Kidney capillary endothelial cell (primary cell): ENCODE data around the gene UNC50.
"Not testable (repeated sequence)": the region's sequence is repeated elsewhere in the genome, so short reads cannot be mapped to it uniquely, and the experiment has no call there.

ENCODE experiments used
- DNase-seq: peaks from one replicate; pipeline ENCODE4 v3.0.0-alpha.2; 2018; ENCODE audit warnings: low spot score

Gene UNC50

DNA sequence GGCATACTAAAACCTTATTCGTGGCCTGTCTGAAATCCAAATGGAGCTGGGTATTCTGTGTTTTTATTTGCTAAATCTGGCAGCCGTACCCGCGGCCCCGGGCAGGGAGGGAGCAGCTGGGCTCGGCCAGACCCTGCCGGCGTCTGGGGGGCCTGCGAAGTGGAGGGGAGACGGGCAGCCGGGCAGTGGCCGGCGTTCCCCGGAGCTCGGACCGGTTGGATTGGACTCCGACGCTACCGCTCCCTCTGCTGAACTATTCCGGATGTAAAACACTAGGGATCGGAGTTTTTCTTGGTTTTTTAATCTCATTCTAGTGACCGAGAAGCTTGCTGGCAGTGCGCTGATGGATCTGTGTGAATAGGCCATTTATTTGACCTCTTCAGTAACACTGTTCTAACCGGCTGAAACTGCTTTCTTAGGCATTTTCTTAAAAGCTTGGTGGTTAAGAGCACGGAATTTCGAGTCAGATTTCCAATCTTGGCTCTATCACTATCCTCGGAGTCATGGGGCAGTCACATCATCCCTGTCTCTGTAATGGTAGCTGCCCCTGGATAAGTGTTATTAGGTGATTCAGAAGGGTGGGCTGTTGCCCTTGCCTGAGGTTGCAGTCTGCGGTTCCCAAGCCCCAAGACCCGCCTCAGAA lies 694 bp downstream of the UNC50 start:
- peak; percentile 28 for DNase-seq

DNA sequence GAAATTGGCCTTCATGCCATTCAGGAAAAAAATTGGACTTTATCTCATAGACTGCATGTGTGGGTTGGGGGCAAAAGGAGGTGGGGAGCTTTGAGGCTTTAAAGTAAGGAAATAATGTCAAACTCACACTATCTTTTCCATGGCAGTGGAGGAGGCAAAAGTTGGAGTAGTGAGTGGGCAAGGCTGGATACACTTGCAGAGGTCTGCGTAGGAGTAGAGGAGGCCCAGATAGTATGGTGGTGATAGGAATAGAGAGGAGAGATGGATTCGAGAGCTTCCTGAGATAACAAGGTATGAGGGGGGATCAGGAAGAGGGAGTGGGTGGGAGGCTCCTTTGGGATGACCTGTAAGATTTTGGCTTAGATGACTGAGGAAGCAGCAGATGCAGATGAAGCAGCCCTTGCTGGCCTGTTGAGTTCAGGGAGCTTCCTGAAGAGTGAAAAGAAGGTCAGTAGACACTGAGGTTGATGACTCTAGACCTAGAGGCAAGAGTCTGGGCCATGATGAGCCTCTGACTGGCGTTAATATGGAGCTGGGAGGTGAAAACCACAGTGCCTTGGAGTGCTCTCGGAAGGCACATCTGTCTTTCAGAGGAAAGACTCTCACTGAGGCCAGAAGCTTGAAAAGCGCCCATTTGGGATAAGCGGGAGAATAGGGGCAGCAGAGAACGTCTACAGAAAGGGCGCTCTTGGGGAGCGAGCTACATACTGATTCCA lies 5.8 kb downstream of the UNC50 start:
- DNase-seq: no peak

DNA sequence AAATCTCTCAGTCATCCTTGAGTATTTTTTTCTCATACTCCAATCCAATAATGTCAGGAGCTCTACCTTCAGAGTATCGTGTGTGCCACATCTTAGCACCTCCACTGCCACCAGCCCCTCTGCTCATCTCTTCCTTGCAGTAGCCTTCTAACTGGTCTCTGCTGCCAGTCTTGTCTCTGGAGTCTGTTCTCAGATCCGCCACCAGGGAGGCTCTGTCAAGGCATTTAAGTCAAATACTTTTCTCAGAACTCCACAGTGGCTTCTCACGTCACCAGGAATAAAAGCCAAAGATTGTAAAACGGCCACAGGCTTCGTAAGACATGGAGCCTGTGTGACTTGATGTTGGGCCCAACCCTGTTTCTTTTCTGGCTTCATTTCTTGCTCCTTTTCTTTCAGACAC lies 7.1 kb downstream of the UNC50 start:
- DNase-seq: no peak

DNA sequence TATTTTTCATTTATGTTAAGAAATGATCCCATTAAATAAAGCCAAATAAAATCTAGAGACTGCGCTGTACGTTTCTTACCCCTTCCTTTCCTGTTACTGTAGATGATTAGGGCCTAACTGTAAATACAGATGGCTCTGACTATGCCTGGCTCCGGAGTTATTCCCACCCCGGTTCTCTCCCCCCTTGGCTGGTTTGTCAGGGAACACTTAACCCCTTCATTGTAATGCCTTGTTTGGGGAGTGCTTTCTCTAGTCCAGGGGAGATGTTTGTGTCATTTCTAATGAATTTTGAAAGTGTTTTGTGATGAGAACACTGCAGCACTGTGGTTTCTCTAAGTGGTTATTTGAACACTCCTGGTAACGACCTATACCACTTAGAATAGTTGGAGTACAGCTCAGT lies 8.8 kb downstream of the UNC50 start:
- DNase-seq: no peak

DNA sequence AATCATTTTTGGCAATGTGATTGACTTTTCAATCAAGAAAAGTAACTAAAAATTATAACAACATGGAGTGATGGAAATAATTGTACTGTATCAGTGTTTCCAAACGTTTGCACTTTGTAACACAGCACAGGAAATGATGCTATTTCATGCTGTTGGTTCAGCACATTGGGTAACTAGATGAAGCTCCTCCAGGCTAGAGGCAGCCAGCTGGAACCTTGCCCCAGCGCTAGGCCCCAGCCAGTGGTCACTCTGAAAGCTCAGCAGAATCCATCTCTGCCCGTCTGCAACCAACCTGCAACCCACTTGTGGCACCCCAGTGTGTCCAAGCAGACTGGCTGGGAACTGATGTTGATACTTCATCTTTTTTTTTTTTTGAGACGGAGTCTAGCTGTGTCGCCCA lies 15.3 kb downstream of the UNC50 start:
- no peak for DNase-seq

DNA sequence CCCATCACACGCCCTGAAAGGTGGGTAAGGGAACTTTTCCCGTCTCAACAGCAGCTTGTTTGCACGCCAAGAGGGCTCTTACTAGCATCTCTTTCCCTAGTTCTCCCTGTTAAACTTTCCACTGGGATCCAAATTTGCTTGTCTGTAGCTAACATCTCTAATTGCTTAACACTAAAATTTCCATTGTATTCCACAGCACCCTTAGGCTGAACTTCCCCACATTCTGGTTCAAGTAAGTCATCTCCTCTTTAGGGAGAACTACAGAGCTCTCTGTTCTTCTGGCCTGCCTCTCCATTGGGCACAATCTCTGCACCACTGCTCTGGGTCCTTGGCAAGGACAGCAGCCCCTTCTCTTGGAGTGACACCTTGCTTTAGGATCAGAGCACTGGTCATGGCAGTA lies 24.0 kb downstream of the UNC50 start:
- DNase-seq: no peak

DNA sequence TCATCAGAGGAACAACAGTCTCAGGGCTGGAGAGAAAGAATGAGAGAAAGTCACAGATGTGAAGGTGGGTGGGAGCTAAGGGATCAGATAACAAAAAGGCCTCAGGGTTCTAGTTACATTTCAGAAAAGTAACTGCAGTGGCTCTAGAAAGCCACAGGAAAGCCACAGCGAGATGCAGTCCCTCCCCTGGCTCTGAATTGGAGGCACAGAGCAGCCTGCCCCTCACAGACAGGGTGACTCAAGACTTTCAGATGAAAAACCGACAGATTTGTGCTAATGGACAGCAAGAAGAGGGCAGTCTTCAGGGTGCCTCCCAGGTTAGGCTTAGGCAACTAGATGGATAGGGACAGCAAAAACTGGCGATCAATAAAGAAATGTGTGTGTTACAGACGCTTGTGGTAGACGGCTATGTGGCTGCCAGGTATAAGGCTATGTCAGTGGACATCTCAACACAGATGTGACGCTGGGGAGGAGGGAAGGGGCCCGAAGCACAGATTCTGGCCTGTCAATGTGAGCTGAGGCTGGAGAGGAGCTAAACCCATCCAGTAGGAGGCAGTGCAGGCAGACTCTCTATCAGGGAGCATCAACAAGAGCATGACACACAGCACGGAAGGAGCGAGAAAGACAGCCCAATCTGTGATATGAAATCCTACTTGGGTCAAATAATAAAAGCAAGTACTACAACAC lies 26.2 kb downstream of the UNC50 start:
- no peak for DNase-seq

DNA sequence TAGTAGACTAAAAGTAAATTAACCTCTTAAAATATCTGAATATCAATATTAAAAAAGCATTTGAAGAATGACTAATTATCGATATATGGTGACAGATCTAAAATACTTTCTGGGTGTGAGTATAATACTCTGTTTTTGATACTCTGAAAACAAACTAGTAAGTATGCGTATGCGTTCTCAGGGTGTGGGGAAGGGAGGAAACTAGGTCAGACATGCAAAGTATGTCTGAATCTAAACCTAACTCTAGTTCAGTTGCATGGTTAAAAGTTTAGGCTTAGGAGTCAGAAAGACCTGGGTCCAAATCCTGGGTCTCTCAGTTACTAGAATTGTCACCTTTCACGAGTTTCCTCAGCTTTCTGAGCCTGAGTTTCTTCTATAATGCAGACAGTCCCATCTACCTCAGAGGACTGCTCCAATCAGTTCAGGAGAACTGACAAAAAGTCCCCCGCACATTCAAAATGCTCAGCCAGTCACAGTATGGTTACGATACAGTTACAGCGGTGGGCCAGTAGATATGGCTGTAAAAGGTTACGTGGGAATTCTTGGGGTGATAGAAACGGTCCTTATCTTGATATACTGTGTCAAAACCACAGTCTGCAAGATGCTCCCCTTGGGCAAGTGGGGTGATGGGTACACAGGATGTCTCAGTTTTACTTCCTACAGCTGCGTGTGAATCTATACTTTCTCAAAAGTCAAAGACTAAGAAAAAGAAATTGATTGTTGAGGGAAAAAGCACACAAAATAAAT lies 29.2 kb downstream of the UNC50 start:
- DNase-seq: no peak

DNA sequence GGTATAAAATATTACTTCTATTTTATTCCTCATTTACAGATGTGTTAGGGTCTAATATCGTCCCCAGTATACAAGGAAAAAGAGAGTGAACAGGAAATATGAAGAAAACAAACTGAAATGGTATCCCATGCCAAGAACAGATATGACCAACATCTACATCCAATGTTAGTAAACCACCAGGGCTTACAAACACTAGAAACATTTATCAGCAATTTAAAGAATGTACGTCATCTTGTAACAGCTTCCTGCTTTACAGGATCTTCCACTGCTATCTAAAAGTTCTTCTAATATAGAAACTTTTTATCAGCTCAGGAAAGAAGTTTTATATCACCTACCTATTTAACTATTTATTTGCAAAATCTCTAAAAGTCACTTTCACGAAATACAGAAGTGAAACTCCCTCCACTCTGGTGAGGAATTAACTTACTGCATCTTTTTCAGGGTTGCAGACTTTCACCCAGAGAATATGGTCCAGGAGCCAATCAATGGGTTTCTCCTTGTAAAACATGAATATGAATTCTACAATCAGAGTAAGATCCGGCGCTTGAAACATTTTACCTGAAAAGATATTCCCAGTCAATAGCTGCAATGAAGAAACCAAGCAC lies 35.2 kb downstream of the UNC50 start:
- no peak for DNase-seq

DNA sequence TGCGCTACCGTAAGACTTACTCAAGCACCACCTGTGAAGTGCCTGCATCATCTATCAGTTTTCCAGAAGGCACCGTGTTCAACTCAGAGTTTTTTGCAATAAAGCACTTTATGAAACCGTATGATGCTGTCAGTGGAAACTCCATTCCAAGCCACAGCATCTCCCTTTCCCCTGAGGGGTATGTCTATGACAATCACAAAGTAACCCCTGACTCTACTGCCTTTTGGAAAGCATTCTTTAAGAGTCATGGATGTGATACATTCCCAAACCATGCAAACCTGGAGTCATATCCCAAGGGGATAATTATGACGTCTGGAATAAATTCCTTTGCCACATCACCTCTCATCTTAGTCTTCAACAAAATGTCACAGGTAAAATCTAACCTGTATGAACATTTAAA lies 39.2 kb downstream of the UNC50 start:
- no peak for DNase-seq

DNA sequence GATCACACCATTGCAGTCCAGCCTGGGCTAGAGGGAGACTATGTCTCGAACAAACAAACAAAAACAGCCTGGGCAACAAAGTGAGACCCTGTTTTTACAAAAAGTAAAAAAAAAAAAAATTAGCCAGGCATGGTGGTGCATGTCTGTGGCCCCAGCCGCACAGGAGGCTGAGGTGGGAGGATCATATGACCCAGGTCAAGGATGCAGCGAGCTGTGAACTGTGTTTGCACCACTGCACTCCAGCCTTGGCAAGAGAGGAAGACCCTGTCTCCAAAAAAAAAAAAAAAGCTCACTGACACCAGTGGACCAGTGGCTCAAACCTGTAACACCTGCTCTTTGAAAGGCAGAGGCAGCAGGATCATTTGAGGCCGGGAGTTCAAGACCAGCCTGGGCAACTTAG lies 40.1 kb downstream of the UNC50 start:
- no peak for DNase-seq

DNA sequence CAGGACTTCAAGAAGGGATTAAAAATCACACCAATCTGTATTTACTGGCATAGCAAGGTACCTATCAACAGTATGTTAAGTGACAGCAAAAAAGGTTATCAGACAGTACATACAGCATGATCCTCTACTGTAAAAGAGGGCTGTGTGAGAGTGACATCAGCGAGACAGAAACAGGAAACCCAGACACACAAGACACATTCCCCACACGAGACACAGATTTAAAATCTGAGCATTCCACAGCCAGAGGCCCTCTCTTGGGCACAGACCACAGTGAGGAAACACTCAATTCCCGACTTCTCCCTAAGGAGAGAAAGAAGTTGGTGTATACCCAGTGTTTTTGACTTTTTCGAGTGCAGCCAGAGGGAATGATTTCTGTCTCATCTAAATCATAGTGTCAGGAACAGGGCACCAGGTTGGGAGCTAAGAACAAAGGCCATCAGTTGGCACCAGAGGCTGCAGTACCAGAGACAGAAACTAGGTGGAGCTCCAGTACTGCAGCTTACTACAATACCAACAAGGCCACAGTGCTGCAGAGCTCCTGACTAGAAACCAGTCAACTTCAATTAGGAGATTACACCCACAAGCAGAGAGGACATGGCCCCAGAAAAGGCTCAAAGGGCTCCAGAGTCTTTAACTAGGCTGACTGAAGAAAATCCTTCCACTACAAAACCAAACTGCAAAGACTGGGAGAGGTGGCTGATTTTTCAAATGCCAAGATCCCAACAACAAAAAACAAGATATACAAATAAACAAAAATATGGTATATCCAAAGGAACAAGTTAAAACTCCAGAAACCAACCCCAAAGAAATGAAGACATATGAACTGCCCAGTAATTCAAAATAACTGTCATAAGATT lies 41.0 kb downstream of the UNC50 start:
- peak; percentile 79 for DNase-seq

DNA sequence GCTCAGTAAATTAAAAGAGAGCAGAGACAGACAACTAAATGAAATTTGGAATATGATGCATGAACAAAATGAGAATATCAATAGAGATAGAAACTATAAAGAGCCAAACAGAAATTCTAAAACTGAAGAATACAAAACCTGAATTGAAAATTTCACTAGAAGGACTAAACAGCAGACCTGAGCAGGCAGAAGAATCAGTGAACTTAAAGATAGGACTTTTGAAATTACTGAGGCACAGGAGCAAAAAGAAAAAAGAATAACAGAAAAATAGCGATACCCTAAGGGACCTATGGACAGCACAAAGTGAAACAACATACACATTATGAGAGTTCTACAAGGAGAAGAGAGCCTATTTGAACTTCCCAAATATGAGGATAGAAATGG lies 41.6 kb downstream of the UNC50 start:
- no peak for DNase-seq

DNA sequence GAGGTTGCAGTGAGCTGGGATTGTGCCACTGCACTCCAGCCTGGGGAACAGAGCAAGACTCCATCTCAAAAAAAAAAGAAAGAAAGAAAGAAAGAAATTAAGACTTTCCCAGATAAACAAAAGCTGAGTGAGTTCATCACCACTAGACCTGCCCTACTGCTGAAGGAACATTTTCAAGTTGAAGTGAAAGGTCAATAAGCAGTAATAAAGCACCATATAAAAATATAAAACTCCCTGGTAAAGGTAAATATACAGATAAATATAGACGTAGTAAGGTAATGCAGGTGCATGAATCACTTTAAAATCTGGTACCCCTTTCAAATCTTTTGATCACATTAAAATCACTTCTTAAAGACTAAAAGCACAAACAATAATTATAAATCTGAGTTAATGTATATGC lies 42.6 kb downstream of the UNC50 start:
- DNase-seq: no peak

DNA sequence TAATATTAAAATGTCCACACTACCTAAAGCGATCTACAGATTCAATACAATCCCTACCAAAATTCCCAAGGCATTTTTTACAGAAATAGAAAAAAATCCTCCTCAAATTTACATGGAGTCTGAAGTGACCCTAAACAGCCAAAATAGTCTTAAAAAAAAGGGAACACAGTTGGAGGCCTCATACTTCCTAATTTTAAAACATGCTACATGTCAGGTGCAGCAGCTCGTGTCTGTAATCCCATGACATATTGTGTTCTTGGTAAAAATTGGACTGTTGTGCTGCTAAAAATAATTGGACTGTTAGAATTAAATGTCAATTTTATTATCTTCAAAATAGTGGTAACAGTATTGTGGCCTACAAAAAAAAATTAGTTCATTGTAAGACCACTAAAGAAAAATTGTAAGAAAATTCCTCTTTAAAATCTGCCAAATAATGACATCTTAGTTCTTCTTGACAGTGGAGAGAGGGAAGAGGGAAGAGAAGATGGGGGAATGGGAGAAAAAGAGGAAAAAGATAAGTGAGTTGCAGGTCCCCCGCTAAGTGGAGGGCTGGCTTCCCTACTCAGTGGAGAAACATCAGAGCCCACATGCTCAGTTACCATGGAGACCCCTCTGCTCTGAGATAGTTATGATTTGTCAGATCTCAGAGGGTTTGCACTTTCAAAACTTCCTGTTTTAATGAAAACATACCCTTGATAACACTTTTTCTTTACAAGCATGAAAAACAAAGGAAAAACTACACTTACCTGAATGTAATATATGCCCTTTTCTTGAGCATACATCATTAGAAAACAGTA lies 46.5 kb downstream of the UNC50 start:
- DNase-seq: no peak

DNA sequence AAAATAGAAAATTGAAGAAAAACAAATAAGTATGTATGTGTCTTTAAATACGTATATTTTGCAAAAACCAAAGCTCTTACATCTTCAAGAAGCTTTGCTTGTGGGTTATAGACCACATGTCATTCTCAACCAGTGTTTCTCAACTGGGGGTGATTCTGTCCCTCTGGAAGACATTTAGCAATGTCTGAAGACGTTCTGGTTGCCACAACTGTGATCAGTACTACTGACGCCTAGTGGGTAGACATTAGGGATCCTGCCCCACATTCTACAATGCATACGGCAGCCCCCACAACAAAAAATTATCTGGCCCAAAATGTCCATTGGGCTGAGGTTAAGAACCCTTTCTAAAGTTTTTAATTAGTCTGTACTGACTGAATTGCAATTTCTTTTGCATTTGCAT lies 48.4 kb downstream of the UNC50 start:
- no peak for DNase-seq

DNA sequence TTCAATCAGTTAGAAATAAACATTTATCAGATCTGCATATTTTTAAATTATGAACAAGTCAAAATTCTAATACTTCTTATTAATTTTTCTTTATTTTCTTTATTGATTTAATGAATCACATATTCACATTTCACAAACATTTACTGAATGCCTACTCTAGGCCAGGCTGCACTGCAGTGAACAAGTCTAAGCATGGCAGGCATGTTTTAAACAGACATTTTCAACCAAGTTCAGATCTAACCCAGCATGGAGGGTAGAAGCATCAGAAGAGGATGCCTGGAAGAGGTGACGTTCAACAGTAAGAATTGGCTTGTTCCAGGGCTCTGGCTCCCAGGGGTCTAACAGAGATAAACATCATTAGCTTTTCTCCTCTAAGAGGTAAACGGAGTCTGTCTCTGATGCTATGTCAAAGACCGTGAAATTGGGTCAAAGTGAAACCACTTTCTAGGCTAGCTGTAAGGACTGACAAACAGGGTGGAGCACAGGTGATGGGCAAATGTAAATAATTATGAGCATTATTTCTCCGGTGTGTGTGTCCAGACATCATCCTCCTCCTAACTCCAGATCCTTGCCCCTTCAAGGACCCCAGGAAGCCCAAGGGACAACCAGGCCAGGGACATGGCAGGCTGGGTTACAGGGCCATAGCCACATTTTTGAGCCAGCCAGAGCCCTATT lies 50.6 kb downstream of the UNC50 start:
- DNase-seq: no peak

DNA sequence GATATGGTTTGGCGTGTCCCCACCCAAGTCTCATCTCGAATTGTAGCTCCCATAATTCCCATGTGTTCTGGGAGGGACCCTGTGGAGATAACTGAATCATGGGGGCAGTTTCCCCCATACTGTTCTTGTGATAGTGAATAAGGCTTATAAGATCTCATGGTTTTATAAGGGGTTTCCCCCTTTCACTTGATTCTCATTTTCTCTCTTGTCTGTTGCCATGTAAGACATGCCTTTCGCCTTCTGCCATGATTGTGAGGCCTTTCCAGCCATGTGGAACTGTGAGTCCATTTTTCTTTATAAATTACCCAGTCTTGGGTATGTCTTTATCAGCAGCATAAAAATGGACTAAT lies 51.1 kb downstream of the UNC50 start:
- not testable (repeated sequence) for DNase-seq

DNA sequence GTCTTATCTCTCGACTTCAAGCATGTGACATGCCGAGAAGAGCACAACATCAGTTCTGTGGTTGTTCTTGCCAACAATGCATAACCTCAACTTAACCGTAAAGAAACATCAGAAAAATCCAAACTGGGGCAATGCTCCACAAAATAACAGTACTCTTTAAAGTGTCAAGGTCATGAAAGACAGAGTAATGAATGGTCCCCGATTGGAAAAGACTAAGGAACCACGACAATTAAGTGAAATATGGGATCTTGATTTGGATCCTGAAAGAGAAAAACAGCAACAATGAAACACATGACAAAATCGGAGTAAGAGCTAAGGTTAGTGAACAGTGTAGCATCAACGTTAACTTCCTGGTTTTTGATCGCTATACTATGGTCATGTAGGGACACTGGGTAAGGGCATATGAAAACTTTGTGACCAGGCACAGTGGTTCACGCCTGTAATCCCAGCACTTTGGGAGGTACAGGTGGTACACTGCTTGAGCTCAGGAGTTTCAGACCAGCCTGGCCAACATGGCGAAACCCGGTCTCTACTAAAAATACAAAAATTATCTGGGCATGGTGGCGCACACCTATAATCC lies 55.2 kb downstream of the UNC50 start:
- DNase-seq: no peak

DNA sequence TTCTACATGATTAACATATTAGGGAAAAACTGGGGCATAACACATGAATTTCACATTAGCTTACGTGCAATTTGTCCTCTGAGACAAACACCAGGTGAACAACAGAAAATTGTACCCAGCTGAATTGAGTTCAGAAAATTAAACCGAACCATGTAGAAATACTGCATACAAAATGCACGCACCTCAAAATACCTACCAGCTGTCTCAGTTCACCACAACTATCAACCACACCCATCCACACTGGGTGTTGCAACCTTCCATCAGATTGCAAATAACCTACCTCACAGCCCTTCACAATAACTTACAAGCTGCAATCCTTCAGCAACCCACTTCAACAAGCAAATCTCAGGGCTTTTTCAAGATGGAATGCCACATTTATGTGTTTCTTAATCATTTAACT lies 55.9 kb downstream of the UNC50 start:
- no peak for DNase-seq
